GM11168 (cell line): ENCODE results near the gene AMIGO1.

Experiments
- in situ Hi-C: fragments of 300-500 bp; cut with MboI; formaldehyde crosslinking; loops from one replicate; pipeline ENCODE4 v1.12.0; 2022; ENCODE audit warnings: low sequenced_read_pairs; ENCODE audit not compliant: unreplicated experiment

Gene AMIGO1, protein sequence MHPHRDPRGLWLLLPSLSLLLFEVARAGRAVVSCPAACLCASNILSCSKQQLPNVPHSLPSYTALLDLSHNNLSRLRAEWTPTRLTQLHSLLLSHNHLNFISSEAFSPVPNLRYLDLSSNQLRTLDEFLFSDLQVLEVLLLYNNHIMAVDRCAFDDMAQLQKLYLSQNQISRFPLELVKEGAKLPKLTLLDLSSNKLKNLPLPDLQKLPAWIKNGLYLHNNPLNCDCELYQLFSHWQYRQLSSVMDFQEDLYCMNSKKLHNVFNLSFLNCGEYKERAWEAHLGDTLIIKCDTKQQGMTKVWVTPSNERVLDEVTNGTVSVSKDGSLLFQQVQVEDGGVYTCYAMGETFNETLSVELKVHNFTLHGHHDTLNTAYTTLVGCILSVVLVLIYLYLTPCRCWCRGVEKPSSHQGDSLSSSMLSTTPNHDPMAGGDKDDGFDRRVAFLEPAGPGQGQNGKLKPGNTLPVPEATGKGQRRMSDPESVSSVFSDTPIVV

DNA sequence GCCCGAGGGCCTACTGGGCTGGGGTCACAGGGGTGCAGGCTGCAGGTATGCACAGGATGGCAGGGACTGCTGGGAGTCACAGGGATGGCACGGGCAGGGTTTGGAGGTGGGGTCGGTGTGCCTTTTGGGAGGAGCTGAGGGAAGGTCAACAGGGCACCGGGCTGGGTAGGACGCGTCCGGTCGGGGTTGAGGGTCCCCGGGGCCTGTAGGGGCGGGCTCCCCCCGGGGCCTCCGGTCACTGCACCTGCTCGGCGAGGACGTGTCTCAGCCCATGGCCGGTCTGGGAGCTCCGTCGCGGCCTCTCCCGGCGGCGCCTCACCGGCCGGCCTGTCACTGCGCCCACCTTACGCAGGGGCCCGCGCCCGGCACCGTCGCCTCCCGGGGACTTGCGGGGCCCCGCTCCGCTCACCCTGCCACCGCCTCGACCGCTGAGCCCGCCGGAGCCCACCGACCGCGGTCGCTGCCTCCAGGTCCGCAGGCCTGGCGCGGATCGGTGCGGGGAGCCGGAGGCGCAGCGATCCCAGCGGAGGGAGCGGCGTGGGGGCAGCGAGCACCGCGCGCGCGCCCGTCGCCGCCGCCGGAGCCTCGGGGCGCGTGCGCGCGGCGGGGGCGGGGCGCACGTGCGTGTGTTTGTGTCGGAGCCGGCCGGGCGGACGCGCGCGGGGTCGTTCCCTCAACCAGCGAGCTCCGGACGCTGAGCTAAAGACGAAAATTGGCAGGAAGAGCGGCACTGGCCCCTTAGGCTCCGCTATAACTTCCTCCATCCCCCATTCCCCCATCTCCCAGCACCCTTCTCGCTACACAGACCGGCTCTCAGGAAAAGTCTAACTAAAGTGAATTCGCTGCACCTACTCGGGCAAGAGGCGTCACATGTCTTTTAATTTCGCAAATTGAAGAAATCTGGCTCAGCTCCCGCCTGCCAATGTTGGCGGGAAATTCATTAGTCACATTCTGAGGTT lies at the start of gene AMIGO1:
TSS of gene AMIGO1 (minus strand) at position 552 of the 959 bp plus-strand sequence. CDS start 815 bp downstream, outside the sequence.
- in situ Hi-C loops = no loop called here

GRCh38 chr1:109557520-109557919 lies 48.0 kb upstream of the AMIGO1 start:
- in situ Hi-C loops = no loop called here

DNA sequence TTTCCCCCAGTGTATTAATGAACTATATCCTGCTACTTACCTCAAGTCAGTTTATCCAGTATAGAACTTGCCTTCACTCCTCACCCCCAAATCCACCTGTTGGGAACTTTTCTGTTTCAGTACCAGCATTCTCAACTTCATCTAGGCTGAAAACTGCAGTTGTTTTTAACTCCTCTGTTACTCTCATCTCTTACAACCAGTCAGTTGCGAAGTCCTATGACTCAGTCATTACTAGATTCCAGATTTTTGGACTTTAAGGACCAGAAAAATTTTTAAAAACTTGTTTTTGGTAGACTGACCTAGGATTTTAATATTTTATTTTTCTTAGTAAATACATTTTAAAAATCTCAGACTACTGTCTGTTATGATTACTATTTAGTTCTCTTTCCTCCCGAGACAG lies 47.0 kb upstream of the AMIGO1 start:
- in situ Hi-C loops = no loop called here

GRCh38 chr1:109548321-109549267 lies 39.1 kb upstream of the AMIGO1 start, which contains the start of gene GNAI3:
Gene GNAI3 (plus strand): TSS chr1:109548615. CDS start chr1:109548721, 106 bp downstream.
- in situ Hi-C loops = loop anchor here (10.0 kb wide), 2 partner anchors 226 to 436 kb away; partner anchors contain the start of gene AHCYL1

DNA sequence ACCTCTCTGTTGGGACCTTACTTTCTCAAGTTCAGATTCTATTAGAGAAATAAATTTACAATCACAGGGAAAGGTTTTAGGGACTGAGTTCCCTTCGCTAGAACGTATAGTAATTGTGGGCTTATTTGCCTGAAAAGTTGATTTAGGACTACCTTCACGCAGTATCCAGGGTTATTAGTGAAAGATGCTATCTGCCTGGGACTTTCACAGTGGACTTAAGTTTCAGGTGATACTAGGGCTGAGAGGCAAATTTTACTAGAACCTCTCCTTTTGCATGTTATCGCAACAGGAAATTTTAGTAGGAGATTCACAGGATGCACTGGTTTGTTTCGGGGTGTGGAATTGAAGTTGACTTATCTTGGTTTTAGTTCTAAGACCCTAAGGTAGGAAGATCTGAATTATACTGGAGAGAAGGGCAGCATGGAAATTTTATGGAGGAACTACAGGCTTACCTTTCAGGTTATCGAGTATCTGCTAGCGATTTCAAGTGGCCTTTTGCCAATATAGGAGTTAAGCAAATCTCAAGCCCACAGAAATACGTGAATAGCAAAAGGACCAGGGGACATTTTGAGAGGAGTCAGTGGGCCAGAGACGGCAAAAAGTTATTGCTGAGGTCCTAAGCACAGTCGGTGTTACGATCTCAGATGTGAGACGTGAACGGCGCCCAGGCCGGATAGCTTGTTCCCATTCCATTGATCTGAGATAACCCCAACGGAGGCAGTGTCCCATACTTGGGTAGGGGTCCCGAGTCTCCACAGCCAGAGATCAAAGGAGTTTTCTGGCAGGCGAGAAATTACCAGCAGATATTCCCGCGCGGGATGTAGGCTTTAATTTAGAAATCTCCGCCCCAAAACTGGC lies 38.2 kb upstream of the AMIGO1 start:
- in situ Hi-C loops = loop anchor here (10.0 kb wide), 2 partner anchors 227 to 437 kb away; partner anchors contain the start of gene AHCYL1

DNA sequence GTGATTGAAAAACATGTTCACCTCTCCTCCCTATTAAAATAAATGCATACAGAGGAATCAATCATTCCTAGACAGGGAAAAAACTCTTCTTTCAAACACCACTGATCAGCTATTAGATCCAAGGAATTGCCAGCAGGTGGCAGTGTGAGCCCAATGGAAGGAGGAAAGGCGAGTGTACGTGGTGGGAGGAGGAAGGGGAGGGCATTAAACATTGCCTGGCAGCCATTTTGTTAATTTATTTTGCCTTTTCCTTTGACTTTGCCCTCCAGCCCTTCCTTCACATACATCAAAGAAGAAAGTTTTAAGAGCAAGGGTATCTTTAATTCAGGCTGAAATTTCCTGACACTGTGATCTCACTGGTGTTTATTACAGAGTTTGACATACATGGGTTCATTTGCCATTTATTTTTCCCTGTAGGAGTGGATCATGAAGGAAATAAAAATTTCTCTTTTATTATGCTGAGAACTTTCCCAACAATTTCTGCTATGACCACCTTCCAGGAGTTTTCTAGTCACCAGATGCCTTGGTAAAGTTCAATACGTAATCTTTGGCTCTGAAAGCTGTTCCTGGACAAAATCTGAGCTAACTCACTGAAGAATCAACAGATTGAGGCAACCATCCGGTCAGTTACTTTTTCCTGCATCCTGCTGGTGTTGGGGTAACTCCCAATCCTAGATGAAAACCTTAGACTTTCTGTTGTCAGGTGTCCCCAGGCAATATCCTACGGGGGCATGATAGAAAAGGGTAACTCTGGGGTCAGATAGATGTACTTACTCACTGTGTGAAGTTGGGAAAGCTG lies 37.0 kb upstream of the AMIGO1 start:
- in situ Hi-C loops = loop anchor here (10.0 kb wide), 2 partner anchors 228 to 438 kb away; partner anchors contain the start of gene AHCYL1

DNA sequence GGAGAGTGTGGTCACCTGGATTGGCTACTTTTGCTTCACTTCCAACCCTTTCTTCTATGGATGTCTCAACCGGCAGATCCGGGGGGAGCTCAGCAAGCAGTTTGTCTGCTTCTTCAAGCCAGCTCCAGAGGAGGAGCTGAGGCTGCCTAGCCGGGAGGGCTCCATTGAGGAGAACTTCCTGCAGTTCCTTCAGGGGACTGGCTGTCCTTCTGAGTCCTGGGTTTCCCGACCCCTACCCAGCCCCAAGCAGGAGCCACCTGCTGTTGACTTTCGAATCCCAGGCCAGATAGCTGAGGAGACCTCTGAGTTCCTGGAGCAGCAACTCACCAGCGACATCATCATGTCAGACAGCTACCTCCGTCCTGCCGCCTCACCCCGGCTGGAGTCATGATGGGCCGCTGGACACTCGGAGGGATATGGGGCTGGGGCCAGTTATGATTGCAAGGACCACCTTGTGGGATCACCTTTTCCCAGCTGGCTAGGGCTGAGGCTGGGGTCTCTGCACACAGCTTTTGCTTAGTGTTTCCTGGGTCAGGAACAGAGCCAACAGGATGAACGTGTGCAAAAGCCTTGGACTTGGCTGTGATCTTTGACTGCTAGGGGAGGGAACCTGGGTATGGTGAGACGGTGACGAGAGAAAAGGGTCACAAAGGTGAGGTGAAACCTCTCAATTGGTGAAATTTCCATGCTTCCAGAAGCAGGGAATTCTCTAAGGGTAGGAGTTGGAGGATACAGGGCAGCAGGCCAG lies 34.6 kb upstream of the AMIGO1 start:
- in situ Hi-C loops = loop anchor here (10.0 kb wide), 2 partner anchors 231 to 441 kb away; partner anchors contain the start of gene AHCYL1

DNA sequence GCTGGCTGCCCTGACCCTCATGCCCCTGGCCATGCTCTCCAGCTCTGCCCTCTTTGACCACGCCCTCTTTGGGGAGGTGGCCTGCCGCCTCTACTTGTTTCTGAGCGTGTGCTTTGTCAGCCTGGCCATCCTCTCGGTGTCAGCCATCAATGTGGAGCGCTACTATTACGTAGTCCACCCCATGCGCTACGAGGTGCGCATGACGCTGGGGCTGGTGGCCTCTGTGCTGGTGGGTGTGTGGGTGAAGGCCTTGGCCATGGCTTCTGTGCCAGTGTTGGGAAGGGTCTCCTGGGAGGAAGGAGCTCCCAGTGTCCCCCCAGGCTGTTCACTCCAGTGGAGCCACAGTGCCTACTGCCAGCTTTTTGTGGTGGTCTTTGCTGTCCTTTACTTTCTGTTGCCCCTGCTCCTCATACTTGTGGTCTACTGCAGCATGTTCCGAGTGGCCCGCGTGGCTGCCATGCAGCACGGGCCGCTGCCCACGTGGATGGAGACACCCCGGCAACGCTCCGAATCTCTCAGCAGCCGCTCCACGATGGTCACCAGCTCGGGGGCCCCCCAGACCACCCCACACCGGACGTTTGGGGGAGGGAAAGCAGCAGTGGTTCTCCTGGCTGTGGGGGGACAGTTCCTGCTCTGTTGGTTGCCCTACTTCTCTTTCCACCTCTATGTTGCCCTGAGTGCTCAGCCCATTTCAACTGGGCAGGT lies 33.9 kb upstream of the AMIGO1 start:
- in situ Hi-C loops = loop anchor here (10.0 kb wide), 2 partner anchors 231 to 441 kb away; partner anchors contain the start of gene AHCYL1

DNA sequence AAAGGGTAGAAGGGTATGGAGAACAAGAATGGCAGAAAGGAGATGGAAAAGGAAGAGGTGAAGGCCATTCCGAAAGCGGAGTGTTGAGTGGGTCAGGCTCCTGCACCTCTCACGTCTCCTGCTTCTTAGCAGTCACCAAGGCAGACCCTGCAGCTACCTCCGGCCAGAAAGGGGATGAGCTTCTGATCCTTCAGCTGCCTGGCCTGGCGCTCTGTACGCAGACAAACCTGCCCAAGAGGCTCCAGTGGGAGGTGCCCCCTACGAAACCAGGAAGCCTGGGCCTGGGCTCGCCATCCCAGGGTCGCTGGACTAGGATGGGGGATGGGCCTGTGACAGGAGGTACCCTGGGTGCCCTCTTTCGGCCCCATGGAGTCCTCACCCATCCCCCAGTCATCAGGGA lies 33.1 kb upstream of the AMIGO1 start:
- in situ Hi-C loops = loop anchor here (10.0 kb wide), 2 partner anchors 232 to 442 kb away; partner anchors contain the start of gene AHCYL1

GRCh38 chr1:109541102-109541501 lies 31.6 kb upstream of the AMIGO1 start:
- in situ Hi-C loops = loop anchor here (10.0 kb wide), 2 partner anchors 234 to 444 kb away; partner anchors contain the start of gene AHCYL1

DNA sequence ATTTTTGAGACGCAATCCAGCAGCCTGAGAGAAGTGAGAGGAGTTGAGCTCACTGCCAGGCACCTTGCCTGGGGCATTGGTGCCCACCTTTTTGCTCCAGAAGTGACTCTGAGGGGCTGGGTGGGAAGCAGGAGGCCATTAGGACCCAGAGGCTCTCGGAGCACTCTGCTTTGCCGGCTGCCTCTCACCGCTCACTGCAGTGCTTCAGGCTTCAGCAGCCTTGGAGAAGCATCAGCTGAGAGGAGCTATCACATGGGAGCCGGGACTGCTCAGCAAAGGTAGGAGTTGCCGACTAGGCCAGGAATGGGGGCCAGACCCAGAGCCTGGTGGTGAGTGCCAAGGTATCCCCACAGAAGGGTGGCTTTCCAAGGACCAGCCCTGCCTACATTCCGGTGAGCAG lies 30.1 kb upstream of the AMIGO1 start, which contains the start of gene GPR61:
TSS of gene GPR61 (plus strand) at position 197 of the 400 bp plus-strand sequence. CDS start 3,151 bp downstream, outside the sequence.
- in situ Hi-C loops = loop anchor here (10.0 kb wide), 2 partner anchors 235 to 445 kb away; partner anchors contain the start of gene AHCYL1

DNA sequence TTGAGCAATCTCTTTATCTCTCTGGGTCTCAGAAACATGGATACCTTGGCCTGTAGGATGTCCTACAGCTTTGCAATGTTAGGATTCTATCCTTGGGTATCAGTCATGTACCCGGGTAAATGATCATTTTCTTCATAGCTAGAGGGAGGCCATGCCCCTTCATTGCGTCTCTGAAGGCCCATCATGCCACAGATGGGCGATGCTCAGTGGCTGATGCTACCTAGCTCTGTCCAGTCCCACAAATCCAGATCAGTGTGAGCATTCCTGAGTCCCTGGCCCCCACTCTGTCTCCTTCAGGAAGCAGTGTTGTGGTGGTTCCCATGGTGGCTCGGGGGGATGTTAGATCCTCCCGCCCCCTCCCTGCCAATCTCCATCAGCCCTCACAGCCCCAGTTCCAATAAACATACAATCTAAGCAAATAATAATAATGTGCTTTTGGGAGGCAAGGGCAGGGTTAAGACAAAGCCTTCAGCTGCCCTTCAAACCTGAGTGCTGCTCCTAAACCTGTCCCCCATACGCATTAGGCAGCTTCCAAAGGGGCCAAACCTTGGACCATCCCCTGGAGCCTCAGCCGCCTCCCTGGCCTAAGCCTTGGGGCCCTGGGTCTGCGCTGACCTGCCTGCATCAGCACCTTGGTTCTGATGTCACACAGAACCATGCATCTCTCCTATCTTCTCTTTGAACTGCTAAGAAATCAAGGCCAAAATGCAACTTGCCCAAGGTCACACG lies 29.5 kb upstream of the AMIGO1 start:
- in situ Hi-C loops = no loop called here

DNA sequence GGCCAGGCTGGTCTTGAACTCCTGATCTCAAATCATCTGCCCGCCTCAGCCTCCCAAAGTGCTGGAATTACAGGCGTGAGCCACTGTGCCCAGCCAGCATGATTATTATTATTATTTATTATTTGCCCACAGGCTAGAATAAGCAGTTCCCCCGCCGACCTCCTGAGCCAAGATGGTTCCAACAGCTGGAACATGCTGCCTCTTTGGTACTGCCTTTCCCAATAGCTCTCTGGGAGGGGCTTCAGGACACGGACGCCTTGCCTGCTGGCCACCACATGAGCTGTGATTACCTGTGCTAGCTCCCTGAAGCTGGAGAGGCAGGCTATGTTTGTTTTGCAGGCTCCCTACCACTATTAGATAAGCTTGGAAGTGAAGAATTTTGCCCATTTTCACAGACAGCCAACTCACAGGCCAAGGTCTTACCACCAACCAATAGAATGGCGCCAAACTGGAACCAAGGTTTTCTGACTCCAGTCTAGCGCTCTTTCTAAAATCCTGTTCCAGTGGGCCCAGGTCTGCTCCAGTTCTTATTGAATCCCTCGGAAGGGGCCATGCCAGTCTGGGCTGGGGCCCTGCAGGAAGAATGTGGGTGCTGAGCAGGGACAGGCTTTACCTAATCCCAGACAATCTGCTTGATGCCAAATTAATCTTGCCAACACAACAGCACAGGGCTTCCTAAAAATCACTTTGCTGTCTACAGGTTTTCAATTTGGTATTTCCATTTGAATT lies 28.1 kb upstream of the AMIGO1 start:
- in situ Hi-C loops = no loop called here

DNA sequence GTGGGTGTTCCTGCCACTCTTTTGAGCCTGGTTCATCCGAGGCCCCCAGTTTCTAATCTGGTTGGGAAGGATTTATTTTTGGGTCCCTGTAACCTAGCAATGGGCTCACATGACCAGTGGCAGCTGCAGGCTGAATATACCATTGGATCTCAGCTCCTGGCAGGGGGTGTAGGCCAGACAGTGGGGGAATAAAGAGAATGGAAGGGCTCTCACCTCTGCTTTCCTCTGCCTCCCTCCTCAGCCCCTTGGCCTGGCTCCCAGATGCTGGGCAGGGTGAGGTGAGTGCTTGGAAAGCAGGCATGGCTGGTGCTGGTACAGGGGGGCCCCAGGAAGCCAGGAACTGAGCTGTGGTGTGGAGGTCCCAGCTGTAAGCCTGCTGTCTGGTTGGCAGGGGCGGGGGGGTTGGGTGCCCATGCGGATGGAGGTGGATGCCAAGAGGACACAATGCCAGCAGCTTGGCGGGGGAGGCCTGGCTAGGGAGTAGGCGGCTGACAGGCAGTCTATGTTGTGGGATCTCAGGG lies 26.5 kb upstream of the AMIGO1 start:
- in situ Hi-C loops = no loop called here
